Neural cell (in vitro differentiated cells): ENCODE results near the gene GPR63.

Source experiments
- CTCF ChIP-seq: fragments of 450-650 bp; IDR thresholded peaks from 2 replicates; pipeline ENCODE4 v1.5.1; 2014; ENCODE audit warnings: antibody characterized with exemption, mild to moderate bottlenecking, moderate library complexity; ENCODE audit not compliant: poor library complexity, severe bottlenecking
- EP300 ChIP-seq: fragments of 450-650 bp; conservative IDR thresholded peaks from 2 replicates; pipeline ENCODE4 v1.6.1; 2014; ENCODE audit warnings: antibody characterized with exemption, mild to moderate bottlenecking, moderate library complexity; ENCODE audit not compliant: poor library complexity, severe bottlenecking
- EZH2 ChIP-seq: fragments of 200-600, 300-800 bp; shearing (Covaris generic), sonication (generic); IDR thresholded peaks from 2 replicates; pipeline ENCODE4 v1.6.1; 2014; ENCODE audit warnings: antibody characterized with exemption, low read length, borderline replicate concordance, mild to moderate bottlenecking; ENCODE audit not compliant: insufficient read depth, poor library complexity, severe bottlenecking
- MXI1 ChIP-seq: fragments of 450-650 bp; conservative IDR thresholded peaks from 2 replicates; pipeline ENCODE4 v1.6.1; 2014; ENCODE audit warnings: antibody characterized with exemption, mild to moderate bottlenecking; ENCODE audit not compliant: poor library complexity, severe bottlenecking
- POLR2AphosphoS5 ChIP-seq: IDR thresholded peaks from 2 replicates; pipeline ENCODE4 v1.6.1; 2012
- RAD21 ChIP-seq: fragments of 450-650 bp; conservative IDR thresholded peaks from 2 replicates; pipeline ENCODE4 v1.6.1; 2014; ENCODE audit warnings: antibody characterized with exemption, mild to moderate bottlenecking, moderate library complexity
- REST ChIP-seq: IDR thresholded peaks from 2 replicates; pipeline ENCODE4 v1.6.1; 2012; ENCODE audit warnings: borderline replicate concordance
- SMC3 ChIP-seq: fragments of 450-650 bp; conservative IDR thresholded peaks from 2 replicates; pipeline ENCODE4 v1.6.1; 2014; ENCODE audit warnings: antibody characterized with exemption, mild to moderate bottlenecking, moderate library complexity; ENCODE audit not compliant: poor library complexity
- TAF1 ChIP-seq: IDR thresholded peaks from 2 replicates; pipeline ENCODE4 v1.6.1; 2012; ENCODE audit warnings: low read depth

GRCh38 chr6:96784650-96785049 is 52.6 kb downstream of the GPR63 start:
- TF ChIP-seq REST (no peak), CTCF (no peak), MXI1 (no peak), POLR2AphosphoS5 (no peak), TAF1 (no peak), EP300 (no peak), EZH2 (no peak), RAD21 (no peak), SMC3 (no peak)
